PC-3 (cell line): ENCODE measurements around the gene EPC2.

Experiments
- CTCF ChIP-seq: fragments of 300-600 bp; sonication (generic); conservative IDR thresholded peaks from 2 replicates; pipeline ENCODE4 v1.5.1; 2017; ENCODE audit warnings: antibody characterized with exemption, low read depth, mild to moderate bottlenecking, low read length
- EZH2 ChIP-seq: fragments of 300-600 bp; sonication (generic); IDR thresholded peaks from one replicate; pipeline ENCODE4 v1.6.1; 2017; ENCODE audit warnings: antibody characterized with exemption, mild to moderate bottlenecking, low read length; ENCODE audit not compliant: unreplicated experiment
- EZH2phosphoT487 ChIP-seq: fragments of 300-600 bp; sonication (generic); IDR thresholded peaks from 2 replicates; pipeline ENCODE4 v1.6.1; 2018; ENCODE audit warnings: mild to moderate bottlenecking, antibody characterized with exemption, low read length, borderline replicate concordance

GRCh38 chr2:148666555-148666954 lies 22.0 kb downstream of the EPC2 start:
- no peak for TF ChIP-seq CTCF
- no peak for TF ChIP-seq EZH2
- TF ChIP-seq EZH2phosphoT487, result no peak
